HCT116 (cell line): ENCODE measurements around the gene COL4A1. TPM values are rescaled to one million over a fixed set of nuclear protein-coding genes. Genes with fewer than 3 reads are reported as not detected.

Experiments
- ATAC-seq: fragments of 200-7000 bp; cut with Tn5 transposase; 2 replicates; pipeline ENCODE4 v1.9.1; 2020; ENCODE audit warnings: mild to moderate bottlenecking, moderate library complexity
- BruUV-seq: library from RNA; stranded (reverse); fragments of 400-500 nt; replicated peaks from 2 replicates; lab custom pipeline; 2021; lab: Mats Ljungman, UMichigan
- CTCF ChIA-PET: fragments of 300-600 bp; sonication (Branson Sonifier 250); formaldehyde crosslinking; loops from one replicate; lab custom pipeline; 2021; ENCODE audit warnings: antibody characterized with exemption; lab: Charles Lee
- POLR2A ChIA-PET: fragments of 300-600, 350-600 bp; sonication (Branson Sonifier 250); formaldehyde crosslinking; loops from one replicate; lab custom pipeline; 2021; ENCODE audit warnings: antibody characterized with exemption; lab: Charles Lee
- RAD21 ChIA-PET, 2 experiments: fragments of 300-600 bp; sonication (Branson Sonifier 250); formaldehyde crosslinking; loops; one replicate each; lab custom pipeline; 2023; ENCODE audit warnings: low total read pairs in 2 of 2; ENCODE audit not compliant: uncharacterized antibody in 2 of 2, unreplicated experiment in 2 of 2, low non-redundant PET in 1 of 2; lab: Charles Lee
- DNase-seq: peaks from one replicate; pipeline ENCODE4 v3.0.0-alpha.2; 2010; ENCODE audit warnings: low read depth, low spot score
- H2AFZ ChIP-seq: fragments of 200-600 bp; shearing (Covaris generic), sonication (generic); 2 replicates; pipeline ENCODE4 v1.6.1; 2017; ENCODE audit warnings: low read depth, mixed run types, mixed read lengths, antibody characterized with exemption, low read length; ENCODE audit not compliant: poor library complexity, severe bottlenecking
- H3K27ac ChIP-seq: 2 replicates; pipeline ENCODE4 v1.5.1; 2012; ENCODE audit warnings: low read depth, low read length
- H3K27me3 ChIP-seq: fragments of 200-600 bp; sonication (generic); 2 replicates; pipeline ENCODE4 v1.6.1; 2016; ENCODE audit warnings: mixed run types, low read length, mixed read lengths; ENCODE audit not compliant: insufficient read depth
- H3K36me3 ChIP-seq, 2 experiments: fragments of 200-500 bp in 1 of 2; fragments of 200-600 bp in 1 of 2; sonication (Bioruptor generic) in 1 of 2; sonication (generic) in 1 of 2; 2 replicates each; pipeline versions ENCODE4 v1.5.1 to v1.6.1; 2014 to 2016; ENCODE audit warnings: low read length in 2 of 2, inconsistent platforms in 1 of 2, mixed read lengths in 1 of 2, mixed run types in 1 of 2; ENCODE audit not compliant: insufficient read depth in 2 of 2, control insufficient read depth in 1 of 2
- H3K4me1 ChIP-seq, 2 experiments: fragments of 200-600 bp in 1 of 2; sonication (generic) in 1 of 2; 2 replicates each; pipeline versions ENCODE4 v1.5.1 to v1.6.1; 2012 to 2017; ENCODE audit warnings: low read length in 2 of 2, inconsistent platforms in 1 of 2, mild to moderate bottlenecking in 1 of 2, mixed read lengths in 1 of 2, mixed run types in 1 of 2, moderate library complexity in 1 of 2; ENCODE audit not compliant: insufficient read depth in 2 of 2, control insufficient read depth in 1 of 2
- H3K4me2 ChIP-seq: fragments of 200-600 bp; sonication (generic); 2 replicates; pipeline ENCODE4 v1.6.1; 2017; ENCODE audit warnings: mixed run types, low read length, mixed read lengths
- H3K4me3 ChIP-seq, 2 experiments: fragments of 200-600 bp in 1 of 2; sonication (generic) in 1 of 2; replicated peaks in 1 of 2; 2 replicates each; pipeline ENCODE4 v1.5.1; 2011 to 2016; ENCODE audit warnings: low read length in 2 of 2, control low read depth in 1 of 2, low read depth in 1 of 2, mild to moderate bottlenecking in 1 of 2, mixed read lengths in 1 of 2, mixed run types in 1 of 2
- H3K79me2 ChIP-seq: fragments of 200-600 bp; sonication (generic); 2 replicates; pipeline ENCODE4 v1.6.1; 2017; ENCODE audit warnings: mild to moderate bottlenecking, mixed run types, low read length, moderate library complexity, mixed read lengths; ENCODE audit not compliant: insufficient read depth
- H3K9ac ChIP-seq: fragments of 200-600 bp; sonication (generic); 2 replicates; pipeline ENCODE4 v1.6.1; 2016; ENCODE audit warnings: low read length, mixed read lengths
- H3K9me2 ChIP-seq: fragments of 200-600 bp; sonication (generic), shearing (Covaris generic); 2 replicates; pipeline ENCODE4 v1.6.1; 2017; ENCODE audit warnings: mixed run types, mild to moderate bottlenecking, moderate library complexity; ENCODE audit not compliant: insufficient read depth
- H3K9me3 ChIP-seq, 2 experiments: fragments of 200-500 bp in 1 of 2; fragments of 200-600 bp in 1 of 2; sonication (Bioruptor generic) in 1 of 2; sonication (generic) in 1 of 2; 2 replicates each; pipeline ENCODE4 v1.6.1; 2014 to 2017; ENCODE audit warnings: low read length in 2 of 2, mixed read lengths in 2 of 2, inconsistent platforms in 1 of 2, low read depth in 1 of 2, mild to moderate bottlenecking in 1 of 2, mixed run types in 1 of 2, moderate library complexity in 1 of 2; ENCODE audit not compliant: control insufficient read depth in 1 of 2, insufficient read depth in 1 of 2
- H4K20me1 ChIP-seq: fragments of 200-600 bp; sonication (generic), shearing (Covaris generic); 2 replicates; pipeline ENCODE4 v1.6.1; 2017; ENCODE audit warnings: mixed run types, mild to moderate bottlenecking, moderate library complexity; ENCODE audit not compliant: insufficient read depth
- CBX3 ChIP-seq: IDR thresholded peaks from 2 replicates; pipeline ENCODE4 v1.6.1; 2012; ENCODE audit warnings: low read depth
- CEBPB ChIP-seq: IDR thresholded peaks from 2 replicates; pipeline ENCODE4 v1.6.1; 2012; ENCODE audit warnings: low read depth
- EGR1 ChIP-seq: IDR thresholded peaks from 2 replicates; pipeline ENCODE4 v1.6.1; 2012; ENCODE audit warnings: low read depth
- EZH2 ChIP-seq: fragments of 200-600 bp; sonication (generic); IDR thresholded peaks from 2 replicates; pipeline ENCODE4 v1.6.1; 2017; ENCODE audit warnings: antibody characterized with exemption, mixed run types
- EZH2phosphoT487 ChIP-seq: fragments of 200-600 bp; IDR thresholded peaks from 2 replicates; pipeline ENCODE4 v1.6.1; 2018; ENCODE audit warnings: antibody characterized with exemption, borderline replicate concordance
- FOSL1 ChIP-seq: IDR thresholded peaks from 2 replicates; pipeline ENCODE4 v1.6.1; 2012; ENCODE audit warnings: low read depth
- JUND ChIP-seq: IDR thresholded peaks from 2 replicates; pipeline ENCODE4 v1.6.1; 2012
- POLR2AphosphoS5 ChIP-seq: IDR thresholded peaks from 2 replicates; pipeline ENCODE4 v1.6.1; 2011; ENCODE audit warnings: mild to moderate bottlenecking, low read depth, low read length, moderate library complexity
- RAD21 ChIP-seq: IDR thresholded peaks from 2 replicates; pipeline ENCODE4 v1.6.1; 2012; ENCODE audit warnings: low read depth, mild to moderate bottlenecking
- SIN3A ChIP-seq: IDR thresholded peaks from 2 replicates; pipeline ENCODE4 v1.6.1; 2012; ENCODE audit warnings: low read depth
- SRF ChIP-seq: IDR thresholded peaks from 2 replicates; pipeline ENCODE4 v1.6.1; 2012; ENCODE audit warnings: low read depth
- TCF7L2 ChIP-seq: IDR thresholded peaks from 2 replicates; pipeline ENCODE4 v1.7.0; 2011; ENCODE audit warnings: borderline replicate concordance, inconsistent platforms; ENCODE audit not compliant: insufficient read depth, insufficient read length; ENCODE audit errors: extremely low read depth
- YY1 ChIP-seq: IDR thresholded peaks from 2 replicates; pipeline ENCODE4 v1.6.1; 2011; ENCODE audit warnings: low read length, low read depth, moderate library complexity, mild to moderate bottlenecking; ENCODE audit not compliant: insufficient replicate concordance; ENCODE audit errors: extremely low read depth
- ZFX ChIP-seq: fragments of 450-650 bp; IDR thresholded peaks from 2 replicates; pipeline ENCODE4 v1.6.1; 2017
- intact Hi-C: fragments of 100-400 bp; cut with micrococcal nuclease; formaldehyde crosslinking; loops from 2 replicates; pipeline ENCODE4 v1.10.0; 2022
- total RNA-seq: library from RNA; stranded (reverse); gene quantifications from one replicate; pipeline ENCODE4 v1.2.1, GENCODE V29; 2021; ENCODE audit not compliant: unreplicated experiment
- TF ChIP-seq, protein P1 (sequence below): IDR thresholded peaks from 2 replicates; pipeline ENCODE4 v1.6.1; 2011; ENCODE audit warnings: mild to moderate bottlenecking, low read length, moderate library complexity; ENCODE audit not compliant: insufficient replicate concordance; ENCODE audit errors: extremely low read depth
- TF ChIP-seq, protein P2 (sequence below): IDR thresholded peaks from 2 replicates; pipeline ENCODE4 v1.6.1; 2012
- TF ChIP-seq, protein P3 (sequence below): IDR thresholded peaks from 2 replicates; pipeline ENCODE4 v1.6.1; 2012
- TF ChIP-seq, protein P4 (sequence below): IDR thresholded peaks from 2 replicates; pipeline ENCODE4 v1.6.1; 2012; ENCODE audit warnings: low read depth

Gene COL4A1
- total RNA-seq, 1 experiment from 2014 or later = 0.57 TPM

- Histone ChIP-seq H3K79me2 (no peaks in the 10 kb centered on the region), H4K20me1 (no peaks in the 10 kb centered on the region), H3K36me3 (no peaks in the 10 kb centered on the region), H3K4me2 (no peak overlapping the region), H2AFZ (no peak overlapping the region), H3K27me3 (no peaks in the 10 kb centered on the region), H3K27ac (no peak overlapping the region), H3K9me2 (no peaks in the 10 kb centered on the region), H3K4me3 (no peak overlapping the region), H3K4me1 (no peaks in the 10 kb centered on the region), H3K9me3 (no peaks in the 10 kb centered on the region), H3K9ac (no peak overlapping the region)
- intact Hi-C loops = no loop called here
- RAD21 ChIA-PET = no interaction called here
- DNase-seq = no peak
- BruUV-seq = no TSS peak
- POLR2A ChIA-PET = no interaction called here
- no peak for ATAC-seq
- CTCF ChIA-PET = no interaction called here
- TF ChIP-seq CBX3 = no peak
- TF ChIP-seq POLR2AphosphoS5 = no peak
- TF ChIP-seq, protein P1, sequence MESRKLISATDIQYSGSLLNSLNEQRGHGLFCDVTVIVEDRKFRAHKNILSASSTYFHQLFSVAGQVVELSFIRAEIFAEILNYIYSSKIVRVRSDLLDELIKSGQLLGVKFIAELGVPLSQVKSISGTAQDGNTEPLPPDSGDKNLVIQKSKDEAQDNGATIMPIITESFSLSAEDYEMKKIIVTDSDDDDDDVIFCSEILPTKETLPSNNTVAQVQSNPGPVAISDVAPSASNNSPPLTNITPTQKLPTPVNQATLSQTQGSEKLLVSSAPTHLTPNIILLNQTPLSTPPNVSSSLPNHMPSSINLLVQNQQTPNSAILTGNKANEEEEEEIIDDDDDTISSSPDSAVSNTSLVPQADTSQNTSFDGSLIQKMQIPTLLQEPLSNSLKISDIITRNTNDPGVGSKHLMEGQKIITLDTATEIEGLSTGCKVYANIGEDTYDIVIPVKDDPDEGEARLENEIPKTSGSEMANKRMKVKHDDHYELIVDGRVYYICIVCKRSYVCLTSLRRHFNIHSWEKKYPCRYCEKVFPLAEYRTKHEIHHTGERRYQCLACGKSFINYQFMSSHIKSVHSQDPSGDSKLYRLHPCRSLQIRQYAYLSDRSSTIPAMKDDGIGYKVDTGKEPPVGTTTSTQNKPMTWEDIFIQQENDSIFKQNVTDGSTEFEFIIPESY = no peak
- TF ChIP-seq ZFX = no peak
- TF ChIP-seq SRF = no peak
- no peak for TF ChIP-seq EGR1
These were observed 100.0 kb downstream of the COL4A1 start for GRCh38 chr13:110206996-110207395.

GRCh38 chr13:110206185-110206584 lies 100.8 kb downstream of the COL4A1 start:
- Histone ChIP-seq H3K4me1 (no peaks in the 10 kb centered on the region), H3K4me2 (no peak overlapping the region), H3K9ac (no peak overlapping the region), H2AFZ (no peak overlapping the region), H3K9me3 (no peaks in the 10 kb centered on the region), H3K79me2 (no peaks in the 10 kb centered on the region), H3K36me3 (no peaks in the 10 kb centered on the region), H3K4me3 (no peak overlapping the region), H4K20me1 (no peaks in the 10 kb centered on the region), H3K9me2 (no peaks in the 10 kb centered on the region), H3K27me3 (no peaks in the 10 kb centered on the region), H3K27ac (no peak overlapping the region)
- ChIA-PET RAD21 (no interaction called here), CTCF (no interaction called here), POLR2A (no interaction called here)
- intact Hi-C loops = no loop called here
- ATAC-seq (no peak), DNase-seq (no peak)
- BruUV-seq = no TSS peak
- TF ChIP-seq SIN3A = no peak
- no peak for TF ChIP-seq SRF
- TF ChIP-seq CEBPB = no peak
- TF ChIP-seq EZH2 = no peak
- TF ChIP-seq, protein P2, sequence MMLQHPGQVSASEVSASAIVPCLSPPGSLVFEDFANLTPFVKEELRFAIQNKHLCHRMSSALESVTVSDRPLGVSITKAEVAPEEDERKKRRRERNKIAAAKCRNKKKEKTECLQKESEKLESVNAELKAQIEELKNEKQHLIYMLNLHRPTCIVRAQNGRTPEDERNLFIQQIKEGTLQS = no peak
- no peak for TF ChIP-seq YY1
- no peak for TF ChIP-seq FOSL1
- TF ChIP-seq JUND = no peak
- no peak for TF ChIP-seq RAD21
- TF ChIP-seq TCF7L2 = no peak
- TF ChIP-seq EZH2phosphoT487 = no peak
- TF ChIP-seq, protein P3, sequence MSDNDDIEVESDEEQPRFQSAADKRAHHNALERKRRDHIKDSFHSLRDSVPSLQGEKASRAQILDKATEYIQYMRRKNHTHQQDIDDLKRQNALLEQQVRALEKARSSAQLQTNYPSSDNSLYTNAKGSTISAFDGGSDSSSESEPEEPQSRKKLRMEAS = no peak
- TF ChIP-seq, protein P4, sequence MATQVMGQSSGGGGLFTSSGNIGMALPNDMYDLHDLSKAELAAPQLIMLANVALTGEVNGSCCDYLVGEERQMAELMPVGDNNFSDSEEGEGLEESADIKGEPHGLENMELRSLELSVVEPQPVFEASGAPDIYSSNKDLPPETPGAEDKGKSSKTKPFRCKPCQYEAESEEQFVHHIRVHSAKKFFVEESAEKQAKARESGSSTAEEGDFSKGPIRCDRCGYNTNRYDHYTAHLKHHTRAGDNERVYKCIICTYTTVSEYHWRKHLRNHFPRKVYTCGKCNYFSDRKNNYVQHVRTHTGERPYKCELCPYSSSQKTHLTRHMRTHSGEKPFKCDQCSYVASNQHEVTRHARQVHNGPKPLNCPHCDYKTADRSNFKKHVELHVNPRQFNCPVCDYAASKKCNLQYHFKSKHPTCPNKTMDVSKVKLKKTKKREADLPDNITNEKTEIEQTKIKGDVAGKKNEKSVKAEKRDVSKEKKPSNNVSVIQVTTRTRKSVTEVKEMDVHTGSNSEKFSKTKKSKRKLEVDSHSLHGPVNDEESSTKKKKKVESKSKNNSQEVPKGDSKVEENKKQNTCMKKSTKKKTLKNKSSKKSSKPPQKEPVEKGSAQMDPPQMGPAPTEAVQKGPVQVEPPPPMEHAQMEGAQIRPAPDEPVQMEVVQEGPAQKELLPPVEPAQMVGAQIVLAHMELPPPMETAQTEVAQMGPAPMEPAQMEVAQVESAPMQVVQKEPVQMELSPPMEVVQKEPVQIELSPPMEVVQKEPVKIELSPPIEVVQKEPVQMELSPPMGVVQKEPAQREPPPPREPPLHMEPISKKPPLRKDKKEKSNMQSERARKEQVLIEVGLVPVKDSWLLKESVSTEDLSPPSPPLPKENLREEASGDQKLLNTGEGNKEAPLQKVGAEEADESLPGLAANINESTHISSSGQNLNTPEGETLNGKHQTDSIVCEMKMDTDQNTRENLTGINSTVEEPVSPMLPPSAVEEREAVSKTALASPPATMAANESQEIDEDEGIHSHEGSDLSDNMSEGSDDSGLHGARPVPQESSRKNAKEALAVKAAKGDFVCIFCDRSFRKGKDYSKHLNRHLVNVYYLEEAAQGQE = no peak
